GM12878 (cell line): Measurements from ENCODE around the gene PIEZO2. TPM values are rescaled to one million over a fixed set of nuclear protein-coding genes. Genes with fewer than 3 reads are reported as not detected.

Experiments
- ATAC-seq: fragments of 200-7000 bp; cut with Tn5 transposase; 3 replicates; pipeline ENCODE4 v1.9.1; 2020; ENCODE audit warnings: mild to moderate bottlenecking, moderate library complexity
- BruUV-seq: library from RNA; stranded (reverse); fragments of 400-500 nt; replicated peaks from 2 replicates; lab custom pipeline; 2021; lab: Mats Ljungman, UMichigan
- CTCF ChIA-PET: fragments of 300-600 bp; sonication (Branson Sonifier 250); formaldehyde crosslinking; extraction: SDS; loops from one replicate; lab custom pipeline; 2021; ENCODE audit warnings: inconsistent platforms; lab: Yijun Ruan, JAX
- POLR2A ChIA-PET: fragments of 350-600 bp; formaldehyde crosslinking; extraction: SDS; loops from one replicate; lab custom pipeline; 2021; ENCODE audit warnings: inconsistent platforms; lab: Charles Lee
- RAD21 ChIA-PET: fragments of 300-600 bp; sonication (Branson Sonifier 250); formaldehyde crosslinking; loops from one replicate; lab custom pipeline; 2023; ENCODE audit warnings: antibody characterized with exemption; ENCODE audit not compliant: unreplicated experiment; lab: Charles Lee
- SMC1A ChIA-PET: fragments of 300-600 bp; sonication (Branson Sonifier 250); formaldehyde crosslinking; loops from one replicate; lab custom pipeline; 2023; ENCODE audit not compliant: unreplicated experiment, uncharacterized antibody; lab: Charles Lee
- DNase-seq: peaks from one replicate; pipeline ENCODE4 v3.0.0-alpha.2; 2011; ENCODE audit warnings: low read depth, low spot score
- FAIRE-seq: peaks from 3 replicates; lab custom pipeline; 2011; peaks lifted over from hg19 to GRCh38; lab: Jason Lieb, UNC
- H2AFZ ChIP-seq: 2 replicates; pipeline ENCODE4 v1.6.0; 2011; ENCODE audit warnings: low read depth, low read length, control low read depth; ENCODE audit not compliant: control insufficient read depth
- H3K27ac ChIP-seq: 2 replicates; pipeline ENCODE4 v1.5.1; 2011; ENCODE audit warnings: control low read depth; ENCODE audit not compliant: control insufficient read depth, insufficient read depth
- H3K27me3 ChIP-seq, 2 experiments: replicated peaks in 1 of 2; 2 replicates each; pipeline versions ENCODE4 v1.6.0 to v1.6.1; 2011; ENCODE audit warnings: low read length in 1 of 2; ENCODE audit not compliant: control insufficient read depth in 2 of 2, insufficient read depth in 2 of 2
- H3K36me3 ChIP-seq, 2 experiments: 2 replicates each; pipeline ENCODE4 v1.5.1; 2011; ENCODE audit warnings: low read length in 1 of 2; ENCODE audit not compliant: control insufficient read depth in 2 of 2, insufficient read depth in 2 of 2
- H3K4me1 ChIP-seq: 2 replicates; pipeline ENCODE4 v1.6.1; 2011; ENCODE audit warnings: mild to moderate bottlenecking, low read length, moderate library complexity, mixed read lengths; ENCODE audit not compliant: control insufficient read depth, insufficient read depth
- H3K4me2 ChIP-seq: 2 replicates; pipeline ENCODE4 v1.6.0; 2011; ENCODE audit warnings: control low read depth; ENCODE audit not compliant: control insufficient read depth, insufficient read depth
- H3K4me3 ChIP-seq: fragments of 200-600 bp; sonication (generic); 2 replicates; pipeline ENCODE4 v1.5.1; 2016
- H3K79me2 ChIP-seq: 2 replicates; pipeline ENCODE4 v1.6.0; 2011; ENCODE audit warnings: low read length; ENCODE audit not compliant: control insufficient read depth, insufficient read depth
- H3K9ac ChIP-seq: 2 replicates; pipeline ENCODE4 v1.8.0; 2011; ENCODE audit warnings: low read length, control low read depth, mixed read lengths; ENCODE audit not compliant: control insufficient read depth, insufficient read depth
- H3K9me3 ChIP-seq: replicated peaks from 3 replicates; pipeline ENCODE4 v1.5.1; 2011; ENCODE audit warnings: mild to moderate bottlenecking, low read length; ENCODE audit not compliant: control insufficient read depth, insufficient read depth
- H4K20me1 ChIP-seq: 2 replicates; pipeline ENCODE4 v1.6.0; 2011; ENCODE audit not compliant: control insufficient read depth, insufficient read depth
- ATF7 ChIP-seq: fragments of 450-650 bp; IDR thresholded peaks from 2 replicates; pipeline ENCODE4 v1.6.1; 2016; ENCODE audit warnings: low read depth, mild to moderate bottlenecking
- CREM ChIP-seq: IDR thresholded peaks from 2 replicates; pipeline ENCODE4 v1.6.1; 2014; ENCODE audit warnings: antibody characterized with exemption, low read depth
- DPF2 ChIP-seq: fragments of 450-650 bp; IDR thresholded peaks from 2 replicates; pipeline ENCODE4 v1.6.1; 2017; ENCODE audit warnings: mild to moderate bottlenecking
- FOXM1 ChIP-seq: IDR thresholded peaks from 2 replicates; pipeline ENCODE4 v1.6.1; 2012; ENCODE audit warnings: low read depth, mild to moderate bottlenecking, inconsistent platforms, low read length, moderate library complexity
- HDAC6 ChIP-seq: fragments of 200-600 bp; sonication (generic); IDR thresholded peaks from one replicate; pipeline ENCODE4 v1.8.0; 2017; ENCODE audit warnings: antibody characterized with exemption; ENCODE audit not compliant: unreplicated experiment
- IKZF2 ChIP-seq, 2 experiments: fragments of 450-650 bp; IDR thresholded peaks; 2 replicates each; pipeline ENCODE4 v1.6.1; 2017; ENCODE audit warnings: mild to moderate bottlenecking in 2 of 2, moderate library complexity in 2 of 2
- MLLT1 ChIP-seq: fragments of 450-650 bp; IDR thresholded peaks from 2 replicates; pipeline ENCODE4 v1.6.1; 2016; ENCODE audit warnings: mild to moderate bottlenecking
- POLR2A ChIP-seq: IDR thresholded peaks from 2 replicates; pipeline ENCODE4 v1.6.1; 2011; ENCODE audit warnings: low read depth, mild to moderate bottlenecking, low read length
- POLR2AphosphoS5 ChIP-seq: IDR thresholded peaks from 2 replicates; pipeline ENCODE4 v1.6.1; 2011; ENCODE audit warnings: mild to moderate bottlenecking, low read length, inconsistent platforms
- POU2F2 ChIP-seq: IDR thresholded peaks from 3 replicates; pipeline ENCODE4 v1.6.1; 2011; ENCODE audit warnings: low read depth, mild to moderate bottlenecking, low read length, borderline replicate concordance
- RUNX3 ChIP-seq: IDR thresholded peaks from 2 replicates; pipeline ENCODE4 v1.6.1; 2012; ENCODE audit warnings: low read length, inconsistent platforms
- ZNF217 ChIP-seq: fragments of 450-650 bp; IDR thresholded peaks from 2 replicates; pipeline ENCODE4 v1.6.1; 2017; ENCODE audit warnings: antibody characterized with exemption, mild to moderate bottlenecking
- WGBS: methylation state at CpG from one replicate; pipeline ENCODE4 v1.1.6; 2016; ENCODE audit warnings: low lambda C conversion rate; ENCODE audit not compliant: insufficient replicate concordance, insufficient coverage; ENCODE audit errors: missing lambda C conversion rate; 5-methylcytosine and 5-hydroxymethylcytosine counted together
- in situ Hi-C: fragments of 300-500 bp; cut with MboI; formaldehyde crosslinking; loops from 9 replicates; pipeline ENCODE4 v1.14.3; 2018; ENCODE audit warnings: mixed read lengths
- intact Hi-C: fragments of 100-400 bp; cut with micrococcal nuclease; formaldehyde crosslinking; loops from one replicate; pipeline ENCODE4 v1.14.2; 2022; ENCODE audit not compliant: unreplicated experiment
- polyA plus RNA-seq, 11 experiments: library from polyadenylated mRNA; depleted of rRNA in 4 of 11; unstranded in 6 of 11; stranded (reverse) in 5 of 11; fragments of >200 nt; fragmentation: Nextera tagmentation in 4 of 11; fragmentation: Illumina TruSeq in 1 of 11; extraction: Ambion mirVana in 4 of 11; extraction: Trizol in 1 of 11; gene quantifications; 1 replicate in 1 of 11; 2 replicates in 10 of 11; pipeline versions ENCODE4 v1.2.1 to v1.2.3, GENCODE V29; 2011 to 2016; ENCODE audit warnings: inconsistent platforms in 2 of 11, missing spikeins in 2 of 11, low read depth in 1 of 11
- total RNA-seq, 4 experiments: library from RNA; depleted of rRNA in 3 of 4; stranded (reverse); fragments of >200 nt in 3 of 4; fragmentation: Illumina TruSeq in 1 of 4; extraction: Trizol in 1 of 4; gene quantifications; 2 replicates each; pipeline versions ENCODE4 v1.2.1 to v1.2.3, GENCODE V29; 2013 to 2021

The PIEZO2 gene
- total and polyA plus RNA-seq, 10 of the 15 experiments (the other 5 are each of a cell fraction or from before 2014, with no cell fraction given): 6.7 to 42.3 (median 27.4) TPM

GRCh38 chr18:10949655-10950054, 199.7 kb downstream of the PIEZO2 start:
- in situ Hi-C loops: loop anchor here (5.0 kb wide), 1 partner anchor 198 kb away; the partner anchor contains the start of gene PIEZO2
- ATAC-seq: peak; percentile 24
- peaks cover 31% of the 10 kb centered on the region for H3K4me1 ChIP-seq

More at GRCh38 chr18:10949655-10950054, 199.7 kb downstream of the PIEZO2 start:
- H3K9me3 ChIP-seq: peaks cover 30% of the 10 kb centered on the region
- intact Hi-C loops: loop anchor here (5.0 to 10.0 kb wide), 2 partner anchors 78 to 165 kb away; no protein-coding TSS in a partner anchor
- no peak for FAIRE-seq
- peak overlapping the region; percentile 100 for H3K27ac ChIP-seq
- H3K4me3 ChIP-seq: peak overlapping the region; percentile 58
- TF ChIP-seq DPF2: 0 out of 2 replicates have a peak, but pooled peaks have one; percentile 25
- TF ChIP-seq ATF7: 0 out of 2 replicates have a peak, but pooled peaks have one; percentile 6
- no peak for TF ChIP-seq ZNF217
- TF ChIP-seq HDAC6: no peak
- peak; percentile 81 for TF ChIP-seq RUNX3
- TF ChIP-seq POLR2A: peak; percentile 61
- no peak for TF ChIP-seq FOXM1
- TF ChIP-seq MLLT1: peak; percentile 14
- TF ChIP-seq CREM: peak; percentile 2; the same call in 1 of the 2 replicates
- TF ChIP-seq POLR2AphosphoS5: peak; percentile 27; the same call in 1 of the 2 replicates
- TF ChIP-seq POU2F2: peak; percentile 6; the same call in 1 of the 3 replicates
- peak in 1 of 2 experiments; percentile 11; a peak in 1 of 4 replicates for TF ChIP-seq IKZF2 (IDR thresholded peaks at IDR 0.05)
- no peak overlapping the region for H2AFZ ChIP-seq
- H3K79me2 ChIP-seq: peaks cover 55% of the 10 kb centered on the region
- CTCF ChIA-PET: interaction anchor here (0.9 to 4.6 kb wide), 4 partner anchors 21 to 98 kb away, joined by 3 to 35 read pairs (median 10); no protein-coding TSS in a partner anchor
- no TSS peak for BruUV-seq
- RAD21 ChIA-PET: interaction anchor here (0.8 to 4.7 kb wide), 6 partner anchors 19 to 99 kb away, joined by 3 to 78 read pairs (median 14); no protein-coding TSS in a partner anchor
- H4K20me1 ChIP-seq: no peaks in the 10 kb centered on the region
- H3K9ac ChIP-seq: peak overlapping the region; percentile 83
- DNase-seq: no peak
- SMC1A ChIA-PET: interaction anchor here (0.8 to 4.7 kb wide), 15 partner anchors 10 to 127 kb away, joined by 3 to 91 read pairs (median 6); no protein-coding TSS in a partner anchor
- H3K27me3 ChIP-seq: no peaks in the 10 kb centered on the region
- H3K4me2 ChIP-seq: peak overlapping the region; percentile 82
- no peaks in the 10 kb centered on the region; a peak in 1 of 4 replicates for H3K36me3 ChIP-seq
- WGBS: 68% methylated on average over 1 of the region's 1 CpG
- POLR2A ChIA-PET: interaction anchor here (0.8 to 1.5 kb wide), 3 partner anchors 23 to 92 kb away, joined by 3 to 4 read pairs (median 3); no protein-coding TSS in a partner anchor
